K562 (cell line): ENCODE data around the gene ATP5F1D. TPM values are rescaled to one million over a fixed set of nuclear protein-coding genes. Genes with fewer than 3 reads are reported as not detected.

Experiments
- CREBBP ChIP-seq: IDR thresholded peaks from one replicate; pipeline ENCODE4 v1.6.1; 2012; ENCODE audit warnings: low read depth, mild to moderate bottlenecking, control low read depth, inconsistent platforms, low read length
- FOXA3 ChIP-seq, 2 experiments: fragments of 450-650 bp in 1 of 2; sonication (generic) in 1 of 2; formaldehyde crosslinking; IDR thresholded peaks in 1 of 2; conservative IDR thresholded peaks in 1 of 2; 2 replicates each; pipeline versions ENCODE4 v1.4.0 to v1.8.0; 2020 to 2022; ENCODE audit warnings: mild to moderate bottlenecking in 2 of 2, missing genetic modification reagents in 1 of 2
- KLF1 ChIP-seq: fragments of 450-650 bp; IDR thresholded peaks from 2 replicates; pipeline ENCODE4 v1.6.1; 2016; ENCODE audit warnings: missing genetic modification characterization, missing compliant biosample characterization
- MEIS2 ChIP-seq: fragments of 450-650 bp; IDR thresholded peaks from 2 replicates; pipeline ENCODE4 v1.6.1; 2014; ENCODE audit warnings: mild to moderate bottlenecking; ENCODE audit not compliant: partially characterized antibody
- MXI1 ChIP-seq: IDR thresholded peaks from 2 replicates; pipeline ENCODE4 v1.6.1; 2011; ENCODE audit warnings: low read depth, mild to moderate bottlenecking, improper control_type of control experiment, low read length
- PHF8 ChIP-seq: fragments of 200-600 bp; sonication (generic); IDR thresholded peaks from 2 replicates; pipeline ENCODE4 v1.6.1; 2012; ENCODE audit warnings: mixed run types, mild to moderate bottlenecking, inconsistent platforms, low read length, moderate library complexity, borderline replicate concordance
- polyA plus RNA-seq, 8 experiments: library from polyadenylated mRNA; depleted of rRNA in 4 of 8; stranded (reverse) in 5 of 8; unstranded in 3 of 8; fragments of >200 nt; fragmentation: Nextera tagmentation in 2 of 8; fragmentation: Illumina TruSeq in 1 of 8; extraction: Ambion mirVana in 2 of 8; extraction: Trizol in 1 of 8; gene quantifications; 2 replicates each; pipeline versions ENCODE4 v1.2.1 to v1.2.3, GENCODE V29; 2011 to 2014; ENCODE audit warnings: inconsistent platforms in 1 of 8, missing spikeins in 1 of 8
- total RNA-seq, 7 experiments: library from RNA; depleted of rRNA in 6 of 7; stranded (reverse); fragments of >200 nt in 6 of 7; fragmentation: Illumina TruSeq in 2 of 7; extraction: Trizol in 2 of 7; gene quantifications; 2 replicates each; pipeline versions ENCODE4 v1.2.1 to v1.2.3, GENCODE V29; 2011 to 2021; ENCODE audit warnings: low replicate concordance in 1 of 7
- TF ChIP-seq, protein P1 (sequence below), 2 experiments: fragments of 150-350 bp in 1 of 2; IDR thresholded peaks; 2 replicates each; pipeline ENCODE4 v1.6.1; 2012 to 2016; ENCODE audit warnings: low read depth in 2 of 2, low read length in 2 of 2, mild to moderate bottlenecking in 1 of 2, moderate library complexity in 1 of 2
- TF ChIP-seq, protein P2 (sequence below): sonication (generic); formaldehyde crosslinking; IDR thresholded peaks from 2 replicates; pipeline ENCODE4 v1.8.0; 2023; ENCODE audit warnings: missing genetic modification reagents, mild to moderate bottlenecking, borderline replicate concordance
- TF ChIP-seq, protein P3 (sequence below): fragments of 250-450 bp; sonication (Bioruptor Pico); IDR thresholded peaks from 2 replicates; pipeline ENCODE4 v1.8.0; 2022; ENCODE audit warnings: moderate library complexity, mild to moderate bottlenecking, inconsistent platforms
- TF ChIP-seq, protein P4 (sequence below): fragments of 150-350 bp; IDR thresholded peaks from 2 replicates; pipeline ENCODE4 v1.6.1; 2014; ENCODE audit warnings: low read depth, mild to moderate bottlenecking, low read length, borderline replicate concordance

ATP5F1D gene
- total and polyA plus RNA-seq, 9 of the 15 experiments (the other 6 are each of a cell fraction or from before 2014, with no cell fraction given): 3.9 to 409 (median 36.8) TPM

DNA sequence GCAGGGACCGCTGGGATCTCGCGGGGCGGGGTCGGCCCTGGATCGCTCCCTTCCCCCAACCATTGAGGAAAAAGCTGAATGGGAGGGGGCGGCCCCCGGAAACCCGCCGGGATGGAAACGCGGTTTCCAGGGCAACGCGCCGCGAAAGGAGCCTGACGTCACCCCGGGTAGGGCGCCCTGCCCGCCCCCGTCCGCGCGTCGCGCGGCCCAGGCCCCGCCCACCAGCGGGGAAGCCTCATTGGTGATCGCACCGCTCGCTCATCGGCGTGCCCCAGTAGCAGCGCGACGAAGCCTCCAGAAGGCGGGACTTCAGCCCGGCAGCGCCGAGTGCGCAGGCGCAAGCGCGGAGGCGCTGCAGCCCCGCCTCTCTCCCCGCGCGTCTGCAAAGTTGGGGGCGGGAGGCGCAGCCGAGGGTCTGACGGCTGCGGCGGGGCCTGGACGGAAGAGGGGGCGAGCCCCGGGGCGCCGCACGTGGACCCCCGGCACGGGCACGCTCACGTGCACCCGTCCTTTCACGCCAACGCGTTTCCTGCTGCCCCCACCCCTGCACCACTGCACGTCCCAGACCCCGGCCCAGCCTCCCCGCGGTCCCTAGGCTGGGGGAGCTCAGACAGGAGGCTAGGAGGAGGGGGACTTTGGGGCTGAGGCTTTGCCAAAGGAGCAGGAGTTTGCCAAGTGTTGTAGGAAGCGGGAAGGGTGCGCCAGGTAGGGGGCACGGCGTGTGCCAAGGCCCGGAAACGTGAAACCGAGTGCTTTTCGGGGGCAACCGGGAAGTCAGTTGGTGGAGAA, 19.4 kb downstream of the ATP5F1D start (continued):
- TF ChIP-seq, protein P1, sequence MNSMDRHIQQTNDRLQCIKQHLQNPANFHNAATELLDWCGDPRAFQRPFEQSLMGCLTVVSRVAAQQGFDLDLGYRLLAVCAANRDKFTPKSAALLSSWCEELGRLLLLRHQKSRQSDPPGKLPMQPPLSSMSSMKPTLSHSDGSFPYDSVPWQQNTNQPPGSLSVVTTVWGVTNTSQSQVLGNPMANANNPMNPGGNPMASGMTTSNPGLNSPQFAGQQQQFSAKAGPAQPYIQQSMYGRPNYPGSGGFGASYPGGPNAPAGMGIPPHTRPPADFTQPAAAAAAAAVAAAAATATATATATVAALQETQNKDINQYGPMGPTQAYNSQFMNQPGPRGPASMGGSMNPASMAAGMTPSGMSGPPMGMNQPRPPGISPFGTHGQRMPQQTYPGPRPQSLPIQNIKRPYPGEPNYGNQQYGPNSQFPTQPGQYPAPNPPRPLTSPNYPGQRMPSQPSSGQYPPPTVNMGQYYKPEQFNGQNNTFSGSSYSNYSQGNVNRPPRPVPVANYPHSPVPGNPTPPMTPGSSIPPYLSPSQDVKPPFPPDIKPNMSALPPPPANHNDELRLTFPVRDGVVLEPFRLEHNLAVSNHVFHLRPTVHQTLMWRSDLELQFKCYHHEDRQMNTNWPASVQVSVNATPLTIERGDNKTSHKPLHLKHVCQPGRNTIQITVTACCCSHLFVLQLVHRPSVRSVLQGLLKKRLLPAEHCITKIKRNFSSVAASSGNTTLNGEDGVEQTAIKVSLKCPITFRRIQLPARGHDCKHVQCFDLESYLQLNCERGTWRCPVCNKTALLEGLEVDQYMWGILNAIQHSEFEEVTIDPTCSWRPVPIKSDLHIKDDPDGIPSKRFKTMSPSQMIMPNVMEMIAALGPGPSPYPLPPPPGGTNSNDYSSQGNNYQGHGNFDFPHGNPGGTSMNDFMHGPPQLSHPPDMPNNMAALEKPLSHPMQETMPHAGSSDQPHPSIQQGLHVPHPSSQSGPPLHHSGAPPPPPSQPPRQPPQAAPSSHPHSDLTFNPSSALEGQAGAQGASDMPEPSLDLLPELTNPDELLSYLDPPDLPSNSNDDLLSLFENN (IDR thresholded peaks at IDR 0.05; ENCODE audit: low read depth in 2 of 2, low read length in 2 of 2): no peak
- TF ChIP-seq CREBBP (no peak), PHF8 (peak; percentile 45; the same call in 1 of the 2 replicates), FOXA3 (CRISPR knock-in tag; conservative IDR thresholded peaks at IDR 0.05 in 1 of 2, IDR thresholded peaks at IDR 0.05 in 1 of 2) (0 out of 4 replicates have a peak, but pooled peaks of 1 of the 2 experiments have one; percentile 25), KLF1 (tag) (no peak), MEIS2 (peak; percentile 72), MXI1 (no peak)
- TF ChIP-seq, protein P2, sequence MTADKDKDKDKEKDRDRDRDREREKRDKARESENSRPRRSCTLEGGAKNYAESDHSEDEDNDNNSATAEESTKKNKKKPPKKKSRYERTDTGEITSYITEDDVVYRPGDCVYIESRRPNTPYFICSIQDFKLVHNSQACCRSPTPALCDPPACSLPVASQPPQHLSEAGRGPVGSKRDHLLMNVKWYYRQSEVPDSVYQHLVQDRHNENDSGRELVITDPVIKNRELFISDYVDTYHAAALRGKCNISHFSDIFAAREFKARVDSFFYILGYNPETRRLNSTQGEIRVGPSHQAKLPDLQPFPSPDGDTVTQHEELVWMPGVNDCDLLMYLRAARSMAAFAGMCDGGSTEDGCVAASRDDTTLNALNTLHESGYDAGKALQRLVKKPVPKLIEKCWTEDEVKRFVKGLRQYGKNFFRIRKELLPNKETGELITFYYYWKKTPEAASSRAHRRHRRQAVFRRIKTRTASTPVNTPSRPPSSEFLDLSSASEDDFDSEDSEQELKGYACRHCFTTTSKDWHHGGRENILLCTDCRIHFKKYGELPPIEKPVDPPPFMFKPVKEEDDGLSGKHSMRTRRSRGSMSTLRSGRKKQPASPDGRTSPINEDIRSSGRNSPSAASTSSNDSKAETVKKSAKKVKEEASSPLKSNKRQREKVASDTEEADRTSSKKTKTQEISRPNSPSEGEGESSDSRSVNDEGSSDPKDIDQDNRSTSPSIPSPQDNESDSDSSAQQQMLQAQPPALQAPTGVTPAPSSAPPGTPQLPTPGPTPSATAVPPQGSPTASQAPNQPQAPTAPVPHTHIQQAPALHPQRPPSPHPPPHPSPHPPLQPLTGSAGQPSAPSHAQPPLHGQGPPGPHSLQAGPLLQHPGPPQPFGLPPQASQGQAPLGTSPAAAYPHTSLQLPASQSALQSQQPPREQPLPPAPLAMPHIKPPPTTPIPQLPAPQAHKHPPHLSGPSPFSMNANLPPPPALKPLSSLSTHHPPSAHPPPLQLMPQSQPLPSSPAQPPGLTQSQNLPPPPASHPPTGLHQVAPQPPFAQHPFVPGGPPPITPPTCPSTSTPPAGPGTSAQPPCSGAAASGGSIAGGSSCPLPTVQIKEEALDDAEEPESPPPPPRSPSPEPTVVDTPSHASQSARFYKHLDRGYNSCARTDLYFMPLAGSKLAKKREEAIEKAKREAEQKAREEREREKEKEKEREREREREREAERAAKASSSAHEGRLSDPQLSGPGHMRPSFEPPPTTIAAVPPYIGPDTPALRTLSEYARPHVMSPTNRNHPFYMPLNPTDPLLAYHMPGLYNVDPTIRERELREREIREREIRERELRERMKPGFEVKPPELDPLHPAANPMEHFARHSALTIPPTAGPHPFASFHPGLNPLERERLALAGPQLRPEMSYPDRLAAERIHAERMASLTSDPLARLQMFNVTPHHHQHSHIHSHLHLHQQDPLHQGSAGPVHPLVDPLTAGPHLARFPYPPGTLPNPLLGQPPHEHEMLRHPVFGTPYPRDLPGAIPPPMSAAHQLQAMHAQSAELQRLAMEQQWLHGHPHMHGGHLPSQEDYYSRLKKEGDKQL (CRISPR knock-in tag): no peak
- TF ChIP-seq, protein P3, sequence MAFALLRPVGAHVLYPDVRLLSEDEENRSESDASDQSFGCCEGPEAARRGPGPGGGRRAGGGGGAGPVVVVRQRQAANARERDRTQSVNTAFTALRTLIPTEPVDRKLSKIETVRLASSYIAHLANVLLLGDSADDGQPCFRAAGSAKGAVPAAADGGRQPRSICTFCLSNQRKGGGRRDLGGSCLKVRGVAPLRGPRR (CRISPR knock-in tag): no peak
- TF ChIP-seq, protein P4, sequence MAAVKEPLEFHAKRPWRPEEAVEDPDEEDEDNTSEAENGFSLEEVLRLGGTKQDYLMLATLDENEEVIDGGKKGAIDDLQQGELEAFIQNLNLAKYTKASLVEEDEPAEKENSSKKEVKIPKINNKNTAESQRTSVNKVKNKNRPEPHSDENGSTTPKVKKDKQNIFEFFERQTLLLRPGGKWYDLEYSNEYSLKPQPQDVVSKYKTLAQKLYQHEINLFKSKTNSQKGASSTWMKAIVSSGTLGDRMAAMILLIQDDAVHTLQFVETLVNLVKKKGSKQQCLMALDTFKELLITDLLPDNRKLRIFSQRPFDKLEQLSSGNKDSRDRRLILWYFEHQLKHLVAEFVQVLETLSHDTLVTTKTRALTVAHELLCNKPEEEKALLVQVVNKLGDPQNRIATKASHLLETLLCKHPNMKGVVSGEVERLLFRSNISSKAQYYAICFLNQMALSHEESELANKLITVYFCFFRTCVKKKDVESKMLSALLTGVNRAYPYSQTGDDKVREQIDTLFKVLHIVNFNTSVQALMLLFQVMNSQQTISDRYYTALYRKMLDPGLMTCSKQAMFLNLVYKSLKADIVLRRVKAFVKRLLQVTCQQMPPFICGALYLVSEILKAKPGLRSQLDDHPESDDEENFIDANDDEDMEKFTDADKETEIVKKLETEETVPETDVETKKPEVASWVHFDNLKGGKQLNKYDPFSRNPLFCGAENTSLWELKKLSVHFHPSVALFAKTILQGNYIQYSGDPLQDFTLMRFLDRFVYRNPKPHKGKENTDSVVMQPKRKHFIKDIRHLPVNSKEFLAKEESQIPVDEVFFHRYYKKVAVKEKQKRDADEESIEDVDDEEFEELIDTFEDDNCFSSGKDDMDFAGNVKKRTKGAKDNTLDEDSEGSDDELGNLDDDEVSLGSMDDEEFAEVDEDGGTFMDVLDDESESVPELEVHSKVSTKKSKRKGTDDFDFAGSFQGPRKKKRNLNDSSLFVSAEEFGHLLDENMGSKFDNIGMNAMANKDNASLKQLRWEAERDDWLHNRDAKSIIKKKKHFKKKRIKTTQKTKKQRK: 0 out of 2 replicates have a peak, but pooled peaks have one; percentile 16
- TF ChIP-seq, all 486 proteins: peak for 65
